K562 (cell line): Measurements from ENCODE around the gene POP5.
A peak's percentile ranks its signal among the peaks of the same experiment; 100 is the strongest.

Source experiments
- FOXM1 ChIP-seq, 2 experiments: fragments of 450-650 bp in 1 of 2; sonication (generic) in 1 of 2; formaldehyde crosslinking in 1 of 2; IDR thresholded peaks; 2 replicates each; pipeline versions ENCODE4 v1.6.1 to v1.9.0; 2017 to 2022; ENCODE audit warnings: low read depth in 2 of 2, mild to moderate bottlenecking in 2 of 2, missing genetic modification reagents in 1 of 2, moderate library complexity in 1 of 2
- JUND ChIP-seq, 2 experiments: IDR thresholded peaks; 2 replicates in 1 of 2; 3 replicates in 1 of 2; pipeline ENCODE4 v1.6.1; 2011; ENCODE audit warnings: borderline replicate concordance in 2 of 2, low read depth in 2 of 2, low read length in 2 of 2, improper control_type of control experiment in 1 of 2, missing biosample characterization in 1 of 2, missing genetic modification characterization in 1 of 2, missing genetic modification reagents in 1 of 2
- POLR2A ChIP-seq: fragments of 450-650 bp; conservative IDR thresholded peaks from 2 replicates; pipeline ENCODE4 v1.6.1; 2016
- RAD21 ChIP-seq, 2 experiments: fragments of 250-450 bp in 1 of 2; fragments of 450-650 bp in 1 of 2; sonication (Bioruptor Pico) in 1 of 2; formaldehyde crosslinking in 1 of 2; IDR thresholded peaks in 1 of 2; conservative IDR thresholded peaks in 1 of 2; 2 replicates each; pipeline versions ENCODE4 v1.4.0 to v1.8.0; 2020 to 2022; ENCODE audit warnings: mild to moderate bottlenecking in 2 of 2, moderate library complexity in 1 of 2
- ZNF75A ChIP-seq: fragments of 450-650 bp; formaldehyde crosslinking; IDR thresholded peaks from 2 replicates; pipeline ENCODE4 v1.4.0; 2020; ENCODE audit warnings: mild to moderate bottlenecking
- TF ChIP-seq, protein P1 (sequence below): sonication (generic); formaldehyde crosslinking; IDR thresholded peaks from 2 replicates; pipeline ENCODE4 v1.8.0; 2022; ENCODE audit warnings: mild to moderate bottlenecking, missing genetic modification reagents, borderline replicate concordance
- TF ChIP-seq, protein P2 (sequence below), 2 experiments: IDR thresholded peaks; 2 replicates each; pipeline ENCODE4 v1.6.1; 2011; ENCODE audit warnings: borderline replicate concordance in 1 of 2, control low read depth in 1 of 2, low read depth in 1 of 2, low read length in 1 of 2, mild to moderate bottlenecking in 1 of 2, mixed read lengths in 1 of 2, moderate library complexity in 1 of 2; ENCODE audit not compliant: insufficient read depth in 1 of 2, insufficient read length in 1 of 2, poor library complexity in 1 of 2, severe bottlenecking in 1 of 2; ENCODE audit errors: extremely low read depth in 1 of 2

DNA sequence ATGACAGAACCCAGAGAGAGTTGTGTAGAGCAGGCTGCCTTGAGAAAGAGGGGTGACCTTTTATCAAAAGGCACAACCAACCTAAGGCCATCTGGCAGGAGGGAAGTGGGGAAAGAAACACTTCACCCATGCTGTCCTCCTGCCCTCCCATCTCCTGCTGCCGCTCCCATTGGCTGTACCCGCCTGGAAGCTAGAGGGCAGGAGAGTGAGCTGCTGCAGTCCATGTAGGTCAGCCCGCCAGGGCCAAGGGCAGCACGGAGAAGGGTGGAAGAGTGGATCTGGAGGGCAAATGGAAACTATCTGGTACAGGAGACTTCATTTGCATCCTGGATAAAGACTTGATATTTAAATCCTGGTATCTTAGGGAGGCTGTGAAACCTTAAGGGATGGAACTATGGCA lies 47.7 kb upstream of the POP5 start:
- TF ChIP-seq, protein P1, sequence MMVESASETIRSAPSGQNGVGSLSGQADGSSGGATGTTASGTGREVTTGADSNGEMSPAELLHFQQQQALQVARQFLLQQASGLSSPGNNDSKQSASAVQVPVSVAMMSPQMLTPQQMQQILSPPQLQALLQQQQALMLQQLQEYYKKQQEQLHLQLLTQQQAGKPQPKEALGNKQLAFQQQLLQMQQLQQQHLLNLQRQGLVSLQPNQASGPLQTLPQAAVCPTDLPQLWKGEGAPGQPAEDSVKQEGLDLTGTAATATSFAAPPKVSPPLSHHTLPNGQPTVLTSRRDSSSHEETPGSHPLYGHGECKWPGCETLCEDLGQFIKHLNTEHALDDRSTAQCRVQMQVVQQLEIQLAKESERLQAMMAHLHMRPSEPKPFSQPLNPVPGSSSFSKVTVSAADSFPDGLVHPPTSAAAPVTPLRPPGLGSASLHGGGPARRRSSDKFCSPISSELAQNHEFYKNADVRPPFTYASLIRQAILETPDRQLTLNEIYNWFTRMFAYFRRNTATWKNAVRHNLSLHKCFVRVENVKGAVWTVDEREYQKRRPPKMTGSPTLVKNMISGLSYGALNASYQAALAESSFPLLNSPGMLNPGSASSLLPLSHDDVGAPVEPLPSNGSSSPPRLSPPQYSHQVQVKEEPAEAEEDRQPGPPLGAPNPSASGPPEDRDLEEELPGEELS (CRISPR knock-in tag): no peak
- TF ChIP-seq POLR2A (no peak), JUND (IDR thresholded peaks at IDR 0.05; ENCODE audit: borderline replicate concordance, low read depth, low read length) (no peak), JUND (tag; IDR thresholded peaks at IDR 0.05; ENCODE audit: borderline replicate concordance, low read depth, low read length) (no peak), RAD21 (CRISPR knock-in tag; conservative IDR thresholded peaks at IDR 0.05 in 1 of 2, IDR thresholded peaks at IDR 0.05 in 1 of 2) (peak in 1 of 2 experiments; percentile 21; a peak in 1 of 4 replicates), ZNF75A (no peak), FOXM1 (IDR thresholded peaks at IDR 0.05; ENCODE audit: low read depth) (no peak), FOXM1 (CRISPR knock-in tag; IDR thresholded peaks at IDR 0.05; ENCODE audit: low read depth) (no peak)
- TF ChIP-seq, protein P2, sequence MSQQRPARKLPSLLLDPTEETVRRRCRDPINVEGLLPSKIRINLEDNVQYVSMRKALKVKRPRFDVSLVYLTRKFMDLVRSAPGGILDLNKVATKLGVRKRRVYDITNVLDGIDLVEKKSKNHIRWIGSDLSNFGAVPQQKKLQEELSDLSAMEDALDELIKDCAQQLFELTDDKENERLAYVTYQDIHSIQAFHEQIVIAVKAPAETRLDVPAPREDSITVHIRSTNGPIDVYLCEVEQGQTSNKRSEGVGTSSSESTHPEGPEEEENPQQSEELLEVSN (IDR thresholded peaks at IDR 0.05; ENCODE audit: borderline replicate concordance in 1 of 2, extremely low read depth in 1 of 2, insufficient read depth in 1 of 2, insufficient read length in 1 of 2, low read depth in 1 of 2, low read length in 1 of 2, poor library complexity in 1 of 2, severe bottlenecking in 1 of 2): no peak
